ENCODE results near the gene DNER.
"Not testable (repeated sequence)": the region's sequence is repeated elsewhere in the genome, so short reads cannot be mapped to it uniquely, and the experiment has no call there.

DNA sequence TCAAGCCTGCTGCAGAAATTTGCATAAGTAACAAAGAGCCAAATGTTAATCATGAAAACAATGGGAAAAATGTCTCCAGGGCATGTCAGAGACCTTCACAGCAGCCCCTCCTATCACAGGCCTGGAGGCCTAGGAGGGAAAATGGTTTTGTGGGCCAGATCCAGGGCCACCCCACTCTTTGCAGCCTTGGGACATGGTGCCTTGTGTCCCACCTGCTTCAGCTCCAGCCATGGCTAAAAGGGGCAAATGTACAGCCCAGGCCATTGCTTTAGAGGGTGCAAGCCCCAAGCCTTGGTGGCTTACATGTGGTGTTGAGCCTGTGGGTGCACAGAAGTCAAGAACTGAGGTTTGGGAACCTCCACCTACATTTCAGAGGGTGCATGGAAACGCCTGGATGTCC lies 20.5 kb downstream of the DNER start:
- not testable (repeated sequence) for TF ChIP-seq CTCF, POLR2A, POLR2AphosphoS5 (IDR thresholded peaks at IDR 0.05)
